Endothelial cell of umbilical vein (primary cell): ENCODE measurements around the gene IPO9. TPM values are rescaled to one million over a fixed set of nuclear protein-coding genes. Genes with fewer than 3 reads are reported as not detected.

Experiments
- BruUV-seq: library from RNA; stranded (reverse); fragments of 400-500 nt; replicated peaks from 2 replicates; lab custom pipeline; 2021; lab: Mats Ljungman, UMichigan
- CTCF ChIA-PET: fragments of 300-600, 350-600 bp; sonication (Branson Sonifier 250); formaldehyde crosslinking; loops from one replicate; lab custom pipeline; 2021; ENCODE audit warnings: antibody characterized with exemption, inconsistent platforms; lab: Charles Lee
- POLR2A ChIA-PET: fragments of 300-600, 350-600 bp; sonication (Branson Sonifier 250); formaldehyde crosslinking; loops from one replicate; lab custom pipeline; 2021; ENCODE audit warnings: antibody characterized with exemption, inconsistent platforms; lab: Charles Lee
- DNase-seq: peaks from one replicate; pipeline ENCODE4 v3.0.0-alpha.2; 2011; ENCODE audit warnings: low read depth, low spot score
- FAIRE-seq: peaks from 2 replicates; lab custom pipeline; 2011; peaks lifted over from hg19 to GRCh38; lab: Jason Lieb, UNC
- H2AFZ ChIP-seq: 2 replicates; pipeline ENCODE4 v1.6.0; 2012; ENCODE audit warnings: low read depth, low read length, control low read depth, inconsistent platforms
- H3K27ac ChIP-seq: 2 replicates; pipeline ENCODE4 v1.5.1; 2011; ENCODE audit warnings: low read depth, mild to moderate bottlenecking, control low read depth, low read length, moderate library complexity; ENCODE audit not compliant: insufficient read depth
- H3K27me3 ChIP-seq, 2 experiments: 2 replicates each; pipeline versions ENCODE4 v1.6.0 to v1.6.1; 2011; ENCODE audit warnings: low read length in 2 of 2, mixed read lengths in 1 of 2; ENCODE audit not compliant: control insufficient read depth in 2 of 2, insufficient read depth in 2 of 2
- H3K36me3 ChIP-seq, 2 experiments: 2 replicates in 1 of 2; 3 replicates in 1 of 2; pipeline ENCODE4 v1.5.1; 2011; ENCODE audit warnings: low read length in 2 of 2, mild to moderate bottlenecking in 1 of 2, moderate library complexity in 1 of 2; ENCODE audit not compliant: control insufficient read depth in 2 of 2, insufficient read depth in 2 of 2; ENCODE audit errors: extremely low read depth in 1 of 2
- H3K4me1 ChIP-seq: 3 replicates; pipeline ENCODE4 v1.5.1; 2011; ENCODE audit warnings: mild to moderate bottlenecking, low read length; ENCODE audit not compliant: control insufficient read depth, insufficient read depth; ENCODE audit errors: extremely low read depth
- H3K4me2 ChIP-seq: 2 replicates; pipeline ENCODE4 v1.6.1; 2011; ENCODE audit warnings: low read length, control low read depth, mixed read lengths; ENCODE audit not compliant: insufficient read depth
- H3K4me3 ChIP-seq, 3 experiments: fragments of 200-600 bp in 1 of 3; sonication (generic), shearing (Covaris generic) in 1 of 3; replicated peaks in 1 of 3; 2 replicates each; pipeline ENCODE4 v1.5.1; 2011 to 2016; ENCODE audit warnings: control low read depth in 3 of 3, low read length in 3 of 3, mild to moderate bottlenecking in 2 of 3, inconsistent platforms in 1 of 3, low read depth in 1 of 3, moderate library complexity in 1 of 3; ENCODE audit not compliant: insufficient read depth in 1 of 3
- H3K79me2 ChIP-seq: 2 replicates; pipeline ENCODE4 v1.6.0; 2012; ENCODE audit warnings: low read length, inconsistent platforms; ENCODE audit not compliant: control insufficient read depth, insufficient read depth
- H3K9ac ChIP-seq: replicated peaks from 2 replicates; pipeline ENCODE3; 2011; ENCODE audit warnings: low read length, control low read depth; ENCODE audit not compliant: insufficient read depth; ENCODE audit errors: extremely low read depth
- H3K9me1 ChIP-seq: replicated peaks from 3 replicates; pipeline ENCODE4 v1.6.0; 2011; ENCODE audit warnings: mild to moderate bottlenecking, low read length; ENCODE audit not compliant: control insufficient read depth, insufficient read depth; ENCODE audit errors: extremely low read depth
- H3K9me3 ChIP-seq: replicated peaks from 2 replicates; pipeline ENCODE4 v1.5.1; 2012; ENCODE audit warnings: low read length, inconsistent platforms; ENCODE audit not compliant: control insufficient read depth, insufficient read depth
- H4K20me1 ChIP-seq: replicated peaks from 2 replicates; pipeline ENCODE3; 2011; ENCODE audit warnings: mild to moderate bottlenecking, low read length; ENCODE audit not compliant: control insufficient read depth, insufficient read depth; ENCODE audit errors: extremely low read depth
- CTCF ChIP-seq, 2 donors: IDR thresholded peaks; 1 replicate in 1 of 2; 2 replicates in 1 of 2; pipeline ENCODE4 v1.5.1; 2011; ENCODE audit warnings: low read length in 2 of 2, mild to moderate bottlenecking in 2 of 2, moderate library complexity in 2 of 2, control low read depth in 1 of 2, inconsistent platforms in 1 of 2, low read depth in 1 of 2; ENCODE audit not compliant: insufficient read depth in 1 of 2; ENCODE audit errors: extremely low read depth in 1 of 2
- EZH2 ChIP-seq: IDR thresholded peaks from 2 replicates; pipeline ENCODE4 v1.6.1; 2012; ENCODE audit warnings: borderline replicate concordance, low read depth, mild to moderate bottlenecking, moderate library complexity, low read length, inconsistent platforms; ENCODE audit not compliant: severe bottlenecking
- GATA2 ChIP-seq: IDR thresholded peaks from 2 replicates; pipeline ENCODE4 v1.7.0; 2011; ENCODE audit warnings: low read depth, mild to moderate bottlenecking, moderate library complexity, mixed read lengths, low read length; ENCODE audit not compliant: insufficient read length, insufficient read depth
- JUN ChIP-seq: IDR thresholded peaks from 2 replicates; pipeline ENCODE4 v1.6.1; 2011; ENCODE audit warnings: borderline replicate concordance, low read depth; ENCODE audit not compliant: insufficient read length, insufficient read depth
- MAX ChIP-seq: IDR thresholded peaks from 2 replicates; pipeline ENCODE4 v1.6.1; 2011; ENCODE audit not compliant: insufficient read depth, insufficient read length
- MYC ChIP-seq: IDR thresholded peaks from one replicate; pipeline ENCODE4 v1.6.1; 2011; ENCODE audit warnings: mild to moderate bottlenecking, low read depth, low read length
- POLR2A ChIP-seq: IDR thresholded peaks from 2 replicates; pipeline ENCODE4 v1.6.1; 2012; ENCODE audit warnings: low read depth, mild to moderate bottlenecking, control low read depth, low read length
- POLR2AphosphoS5 ChIP-seq: IDR thresholded peaks from 2 replicates; pipeline ENCODE4 v1.6.1; 2012; ENCODE audit warnings: low read depth, mild to moderate bottlenecking, control low read depth, low read length, moderate library complexity; ENCODE audit not compliant: insufficient read depth
- dilution Hi-C: fragments of 300-500 bp; cut with MboI; formaldehyde crosslinking; loops from one replicate; pipeline ENCODE4 v1.15.0; 2019; ENCODE audit warnings: low sequenced_read_pairs; ENCODE audit not compliant: extremely low pct_ligation_motif_present
- intact Hi-C: fragments of 100-400 bp; cut with micrococcal nuclease; formaldehyde crosslinking; loops from one replicate; pipeline ENCODE4 v1.10.0; 2022
- polyA plus RNA-seq, 4 experiments: library from polyadenylated mRNA; depleted of rRNA in 3 of 4; stranded (reverse) in 3 of 4; unstranded in 1 of 4; fragments of >200 nt; gene quantifications; 2 replicates each; pipeline versions ENCODE4 v1.2.1 to v1.2.3, GENCODE V29; 2011 to 2012; ENCODE audit warnings: missing spikeins in 1 of 4
- total RNA-seq: library from RNA; stranded (reverse); gene quantifications from 2 replicates; pipeline ENCODE4 v1.2.3, GENCODE V29; 2021

The IPO9 gene
- total and polyA plus RNA-seq, 2 donors (not counting 3 experiments of a cell fraction or from before 2014, with no cell fraction given) = 53.4 to 104 TPM

- POLR2A ChIA-PET = no interaction called here
- H3K27ac ChIP-seq = no peak overlapping the region
- intact Hi-C loops (no loop called here), dilution Hi-C loops (no loop called here)
- no peak overlapping the region for H3K4me2 ChIP-seq
- TF ChIP-seq JUN = no peak
- no peak for TF ChIP-seq EZH2
- TF ChIP-seq GATA2 = no peak
- no peak for TF ChIP-seq MYC
- no peak for TF ChIP-seq POLR2A
- no peak for TF ChIP-seq CTCF (IDR thresholded peaks at IDR 0.05; ENCODE audit: extremely low read depth in 1 of 2, insufficient read depth in 1 of 2, low read depth in 1 of 2, low read length in 2 of 2)
- no peak for TF ChIP-seq POLR2AphosphoS5
- no peak for TF ChIP-seq MAX
- no peak overlapping the region for H3K9ac ChIP-seq
- H3K4me3 ChIP-seq = no peak overlapping the region
- H3K79me2 ChIP-seq = no peaks in the 10 kb centered on the region
- no peaks in the 10 kb centered on the region for H3K9me3 ChIP-seq
- DNase-seq (no peak), FAIRE-seq (no peak)
- H3K36me3 ChIP-seq = no peaks in the 10 kb centered on the region
- CTCF ChIA-PET = interaction anchor here (0.9 kb wide), 1 partner anchor 33 kb away, joined by 3 read pairs; no protein-coding TSS in a partner anchor
- H2AFZ ChIP-seq = no peak overlapping the region
- no TSS peak for BruUV-seq
- no peaks in the 10 kb centered on the region for H3K4me1 ChIP-seq
- H3K9me1 ChIP-seq = no peaks in the 10 kb centered on the region
- peaks cover 8 to 11% of the 10 kb centered on the region in 2 experiments for H3K27me3 ChIP-seq
- no peaks in the 10 kb centered on the region for H4K20me1 ChIP-seq
These were observed 99.3 kb downstream of the IPO9 start for GRCh38 chr1:201928266-201928665.
